GM12878 (cell line): ENCODE measurements around the gene ZNF771.

ENCODE experiments used
- HCFC1 ChIP-seq: fragments of 150-350 bp; IDR thresholded peaks from 2 replicates; pipeline ENCODE4 v1.6.1; 2014; ENCODE audit warnings: low read length
- MXI1 ChIP-seq: fragments of 150-350 bp; IDR thresholded peaks from 2 replicates; pipeline ENCODE4 v1.6.1; 2011; ENCODE audit warnings: low read depth, mild to moderate bottlenecking, inconsistent platforms, low read length, improper control_type of control experiment
- TF ChIP-seq, protein P1 (sequence below): IDR thresholded peaks from 2 replicates; pipeline ENCODE4 v1.6.1; 2011; ENCODE audit warnings: low read depth, mild to moderate bottlenecking, low read length, moderate library complexity, borderline replicate concordance; ENCODE audit errors: extremely low read depth
- TF ChIP-seq, protein P2 (sequence below): IDR thresholded peaks from 2 replicates; pipeline ENCODE4 v1.6.1; 2012; ENCODE audit warnings: low read depth, low read length, improper control_type of control experiment

DNA sequence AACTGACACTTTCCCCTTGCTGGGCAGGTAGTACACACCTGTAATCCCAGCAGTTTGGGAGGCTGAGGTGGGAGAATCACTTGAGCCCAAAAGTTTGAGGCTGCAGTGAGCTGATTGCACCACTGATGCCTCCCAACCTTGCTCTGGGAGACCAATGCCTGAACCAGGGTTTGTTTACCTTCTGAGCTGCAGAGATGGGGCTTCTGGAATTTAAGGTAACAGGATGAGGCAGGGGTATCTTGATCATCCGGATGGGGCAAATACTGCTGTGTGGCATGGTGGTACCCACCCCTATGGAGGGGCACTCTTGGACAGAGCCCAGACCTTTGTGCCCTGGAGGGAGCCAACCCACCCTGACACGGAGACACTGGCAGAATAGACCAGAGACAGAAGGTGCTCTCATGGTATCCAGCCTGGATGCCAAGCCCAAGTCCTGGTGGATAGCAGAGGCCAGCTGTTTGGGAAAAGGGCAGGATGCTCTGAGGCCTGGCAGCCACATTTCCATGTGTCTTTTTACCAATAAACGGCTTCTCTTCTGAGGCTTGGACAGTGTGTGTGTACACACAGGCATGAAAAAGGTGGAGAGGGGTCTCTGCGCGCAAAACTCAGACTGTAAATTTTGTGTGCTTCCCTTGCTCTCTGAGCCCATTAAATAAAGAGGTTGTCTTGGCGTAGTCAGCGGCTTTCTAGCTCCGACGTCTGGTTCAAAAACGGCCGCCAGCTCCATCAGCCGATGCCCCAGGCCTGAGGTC lies 7.8 kb upstream of the ZNF771 start:
- TF ChIP-seq, protein P1, sequence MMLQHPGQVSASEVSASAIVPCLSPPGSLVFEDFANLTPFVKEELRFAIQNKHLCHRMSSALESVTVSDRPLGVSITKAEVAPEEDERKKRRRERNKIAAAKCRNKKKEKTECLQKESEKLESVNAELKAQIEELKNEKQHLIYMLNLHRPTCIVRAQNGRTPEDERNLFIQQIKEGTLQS: no peak
- TF ChIP-seq HCFC1: no peak
- TF ChIP-seq, protein P2, sequence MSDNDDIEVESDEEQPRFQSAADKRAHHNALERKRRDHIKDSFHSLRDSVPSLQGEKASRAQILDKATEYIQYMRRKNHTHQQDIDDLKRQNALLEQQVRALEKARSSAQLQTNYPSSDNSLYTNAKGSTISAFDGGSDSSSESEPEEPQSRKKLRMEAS: no peak
- no peak for TF ChIP-seq MXI1
